ENCODE data around the gene ADIPOR2. TPM values are rescaled to one million over a fixed set of nuclear protein-coding genes. Genes with fewer than 3 reads are reported as not detected.

ADIPOR2 gene
- total and polyA plus RNA-seq, 11 donors, result 17.7 to 52.5 (median 36.7) TPM

DNA sequence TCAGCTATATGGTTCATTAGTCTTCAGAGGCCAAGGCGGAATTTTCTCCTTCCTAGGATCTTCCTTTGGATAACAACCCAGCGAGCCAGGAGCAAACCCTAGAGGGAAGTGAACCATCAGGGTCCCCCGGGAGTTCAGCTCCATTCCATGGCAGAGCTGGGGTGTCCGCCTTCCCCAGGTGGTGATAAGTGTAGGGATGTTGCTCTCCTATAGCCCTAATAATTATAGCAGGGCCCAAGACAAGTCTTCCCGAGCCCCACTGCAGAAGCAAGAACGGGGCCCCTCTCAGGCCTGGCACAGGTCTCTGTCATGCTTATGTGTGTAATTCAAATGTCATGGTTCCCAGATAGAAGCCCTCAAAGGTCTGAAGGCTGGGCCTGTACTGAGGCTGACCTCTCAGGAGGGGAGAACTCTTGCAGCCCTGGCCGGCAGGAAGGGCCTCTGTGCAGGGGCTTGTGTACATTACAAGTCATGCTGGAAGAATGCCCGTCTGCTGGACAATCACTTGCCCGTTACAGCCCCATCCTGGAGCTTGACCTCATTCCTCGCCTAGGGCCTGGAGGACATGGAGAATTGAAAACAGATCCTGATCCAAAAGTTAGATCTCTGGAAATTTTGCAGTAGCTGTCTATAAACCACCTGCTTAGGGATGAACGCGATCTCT, 146.8 kb downstream of the ADIPOR2 start:
- TF ChIP-seq POLR2A (IDR thresholded peaks at IDR 0.05), result no peak
- TF ChIP-seq, protein P1, sequence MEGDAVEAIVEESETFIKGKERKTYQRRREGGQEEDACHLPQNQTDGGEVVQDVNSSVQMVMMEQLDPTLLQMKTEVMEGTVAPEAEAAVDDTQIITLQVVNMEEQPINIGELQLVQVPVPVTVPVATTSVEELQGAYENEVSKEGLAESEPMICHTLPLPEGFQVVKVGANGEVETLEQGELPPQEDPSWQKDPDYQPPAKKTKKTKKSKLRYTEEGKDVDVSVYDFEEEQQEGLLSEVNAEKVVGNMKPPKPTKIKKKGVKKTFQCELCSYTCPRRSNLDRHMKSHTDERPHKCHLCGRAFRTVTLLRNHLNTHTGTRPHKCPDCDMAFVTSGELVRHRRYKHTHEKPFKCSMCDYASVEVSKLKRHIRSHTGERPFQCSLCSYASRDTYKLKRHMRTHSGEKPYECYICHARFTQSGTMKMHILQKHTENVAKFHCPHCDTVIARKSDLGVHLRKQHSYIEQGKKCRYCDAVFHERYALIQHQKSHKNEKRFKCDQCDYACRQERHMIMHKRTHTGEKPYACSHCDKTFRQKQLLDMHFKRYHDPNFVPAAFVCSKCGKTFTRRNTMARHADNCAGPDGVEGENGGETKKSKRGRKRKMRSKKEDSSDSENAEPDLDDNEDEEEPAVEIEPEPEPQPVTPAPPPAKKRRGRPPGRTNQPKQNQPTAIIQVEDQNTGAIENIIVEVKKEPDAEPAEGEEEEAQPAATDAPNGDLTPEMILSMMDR (IDR thresholded peaks at IDR 0.05), result no peak
- Histone ChIP-seq H3K4me3 (no peak overlapping the region), H3K27ac (no peak overlapping the region), H3K4me1 (no peaks in the 10 kb centered on the region), H3K27me3 (peaks cover 0 to 16% (median 0%) of the 10 kb centered on the region in 9 donors), H3K9me3 (no peaks in the 10 kb centered on the region), H3K36me3 (no peaks in the 10 kb centered on the region)
- ATAC-seq (no peak), DNase-seq (peak in 1 of 5 donors; percentile 36)
- 74 to 83% (median 80%) methylated on average over 11 to 12 of the region's 12 CpGs for WGBS, 4 donors
- intact Hi-C loops (cut with DNase I), result no loop called here

Small RNA genes lying within 50 kb of the gene (microRNA-seq; reads per million reads assigned to microRNA genes)
- gene MIR3649, result 0 reads per million in 4 donors

Other genes with a start within 250 kb of the ADIPOR2 start
- 10 to 100 TPM in 1 of 9 donors, 1 to 10 TPM in 8; 4.7 to 10.1 (median 8.4) TPM for gene FBXL14, start 96.5 kb upstream of the ADIPOR2 start, total RNA-seq
- gene FBXL14, start 96.5 kb upstream of the ADIPOR2 start, polyA plus RNA-seq, result 1 to 10 TPM; 1.7 to 9.0 TPM
- 1 to 10 TPM in 5 of 9 donors, under 1 TPM in 4; 0.52 to 3.9 (median 1.3) TPM for gene WNT5B, start 61.8 kb upstream of the ADIPOR2 start, total RNA-seq
- 1 to 10 TPM; 1.3 to 1.7 TPM for gene WNT5B, start 61.8 kb upstream of the ADIPOR2 start, polyA plus RNA-seq
- gene LRTM2, start 129.5 kb downstream of the ADIPOR2 start, total RNA-seq, result not detected
- gene LRTM2, start 129.5 kb downstream of the ADIPOR2 start, polyA plus RNA-seq, result not detected
- gene CACNA2D4, start 227.6 kb downstream of the ADIPOR2 start, total RNA-seq, result 1 to 10 TPM in 5 of 9 donors, under 1 TPM in 4; 0.10 to 9.0 (median 1.2) TPM
- gene CACNA2D4, start 227.6 kb downstream of the ADIPOR2 start, polyA plus RNA-seq, result 1 to 10 TPM in 1 of 2 donors, under 1 TPM in 1; 0.69 to 1.8 TPM